Cardiac septum (tissue), 1 donor: ENCODE results near the gene BPIFB2. TPM values are rescaled to one million over a fixed set of nuclear protein-coding genes. Genes with fewer than 3 reads are reported as not detected.
"Not testable (repeated sequence)": the region's sequence is repeated elsewhere in the genome, so short reads cannot be mapped to it uniquely, and the experiment has no call there.

Experiments used
- DNase-seq: peaks from one replicate; pipeline ENCODE4 v3.0.0-alpha.2; 2020; ENCODE audit warnings: low spot score
- intact Hi-C: fragments of 100-400 bp; cut with DNase I; formaldehyde crosslinking; loops from one replicate; pipeline ENCODE4 v1.14.0; 2022
- long read RNA-seq: library from polyadenylated mRNA; unstranded; transcript quantifications from one replicate; pipeline ENCODE4 v2.0.0, GENCODE V29; 2021
- total RNA-seq: library from RNA; stranded (reverse); fragmentation: NEBNext Ultra II Directional; extraction: Animal tissue kit (Norgen Biotek cat#: 25700); gene quantifications from one replicate; pipeline ENCODE4 v1.2.1, GENCODE V29; 2021
- donor health status: DM: no; HTN: no; CAD: no.

The BPIFB2 gene, protein sequence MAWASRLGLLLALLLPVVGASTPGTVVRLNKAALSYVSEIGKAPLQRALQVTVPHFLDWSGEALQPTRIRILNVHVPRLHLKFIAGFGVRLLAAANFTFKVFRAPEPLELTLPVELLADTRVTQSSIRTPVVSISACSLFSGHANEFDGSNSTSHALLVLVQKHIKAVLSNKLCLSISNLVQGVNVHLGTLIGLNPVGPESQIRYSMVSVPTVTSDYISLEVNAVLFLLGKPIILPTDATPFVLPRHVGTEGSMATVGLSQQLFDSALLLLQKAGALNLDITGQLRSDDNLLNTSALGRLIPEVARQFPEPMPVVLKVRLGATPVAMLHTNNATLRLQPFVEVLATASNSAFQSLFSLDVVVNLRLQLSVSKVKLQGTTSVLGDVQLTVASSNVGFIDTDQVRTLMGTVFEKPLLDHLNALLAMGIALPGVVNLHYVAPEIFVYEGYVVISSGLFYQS
- total RNA-seq, result not detected
- long read RNA-seq, result 0 reads

DNA sequence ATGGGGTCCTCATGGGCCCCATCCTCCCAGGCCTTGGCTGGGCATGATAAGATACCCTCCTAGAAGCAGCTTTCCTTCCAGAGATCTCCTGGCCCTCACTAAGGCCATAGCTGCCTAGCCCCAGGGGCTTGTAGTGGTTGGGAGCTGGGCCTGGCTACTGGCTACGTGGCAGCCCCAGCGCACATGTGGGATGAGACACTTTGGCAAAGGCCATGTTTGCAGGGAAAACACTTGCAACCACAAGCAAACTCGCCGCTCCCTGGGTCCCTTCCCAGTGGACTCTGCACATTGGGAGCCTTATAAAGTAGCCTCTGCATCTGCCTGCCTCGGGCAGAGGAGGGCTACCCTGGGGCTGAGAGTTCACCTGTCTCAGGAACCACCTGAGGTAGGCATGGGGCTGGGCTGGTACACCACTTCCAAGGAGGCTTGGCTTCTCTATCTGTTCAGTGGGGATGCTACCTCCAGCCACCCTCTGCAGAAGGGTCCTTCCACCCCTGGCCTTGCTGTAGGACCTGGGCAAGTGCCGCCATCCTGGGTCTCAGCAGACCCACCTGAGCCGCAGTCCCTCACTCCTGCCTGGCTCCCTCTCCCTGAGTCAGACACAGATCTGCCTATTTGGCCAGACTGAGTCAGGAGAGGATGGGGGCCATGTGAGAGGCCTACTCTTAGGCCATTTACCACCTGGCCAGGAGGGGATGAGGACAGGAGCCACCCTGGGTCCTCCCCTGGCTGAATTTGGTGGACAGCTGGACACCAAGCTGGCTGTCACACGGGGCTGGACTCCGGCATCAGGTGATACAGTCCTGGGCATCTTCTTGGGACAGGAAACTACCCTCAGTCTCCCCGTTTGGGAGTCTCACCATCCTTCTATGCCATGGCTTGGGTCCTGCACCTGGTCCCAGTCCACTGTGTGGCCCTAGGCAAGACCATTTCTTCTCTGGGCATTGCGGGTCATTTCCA is at the start of gene BPIFB2:
Gene BPIFB2 (plus strand): TSS at position 329 of the 960 bp plus-strand sequence. CDS start 871 bp downstream, outside the sequence.
- intact Hi-C loops, result loop anchor here (10.0 kb wide), 1 partner anchor 103 kb away; no protein-coding TSS in a partner anchor
- no peak for DNase-seq

DNA sequence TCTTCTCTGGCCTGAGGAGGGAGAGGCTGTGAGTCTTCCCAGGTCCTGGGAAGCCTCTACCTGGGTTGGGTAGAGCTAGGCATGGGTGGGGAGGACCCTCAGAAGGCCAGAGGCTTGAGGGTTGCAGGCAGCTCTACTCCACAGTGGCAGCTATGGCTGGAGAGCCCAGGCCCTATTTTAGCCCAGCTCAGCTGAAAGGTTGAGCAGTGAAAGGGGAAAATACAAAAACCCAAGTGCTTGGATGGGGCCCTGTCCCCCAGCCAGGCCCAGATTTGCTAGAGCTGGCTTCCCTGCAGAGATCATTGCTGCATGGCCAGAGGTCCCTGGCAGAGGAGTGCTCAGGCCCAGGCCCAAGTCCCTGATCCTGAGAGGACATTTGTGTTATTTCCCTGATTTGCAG is 48.9 kb upstream of the BPIFB2 start:
- DNase-seq, result no peak
- intact Hi-C loops, result no loop called here

DNA sequence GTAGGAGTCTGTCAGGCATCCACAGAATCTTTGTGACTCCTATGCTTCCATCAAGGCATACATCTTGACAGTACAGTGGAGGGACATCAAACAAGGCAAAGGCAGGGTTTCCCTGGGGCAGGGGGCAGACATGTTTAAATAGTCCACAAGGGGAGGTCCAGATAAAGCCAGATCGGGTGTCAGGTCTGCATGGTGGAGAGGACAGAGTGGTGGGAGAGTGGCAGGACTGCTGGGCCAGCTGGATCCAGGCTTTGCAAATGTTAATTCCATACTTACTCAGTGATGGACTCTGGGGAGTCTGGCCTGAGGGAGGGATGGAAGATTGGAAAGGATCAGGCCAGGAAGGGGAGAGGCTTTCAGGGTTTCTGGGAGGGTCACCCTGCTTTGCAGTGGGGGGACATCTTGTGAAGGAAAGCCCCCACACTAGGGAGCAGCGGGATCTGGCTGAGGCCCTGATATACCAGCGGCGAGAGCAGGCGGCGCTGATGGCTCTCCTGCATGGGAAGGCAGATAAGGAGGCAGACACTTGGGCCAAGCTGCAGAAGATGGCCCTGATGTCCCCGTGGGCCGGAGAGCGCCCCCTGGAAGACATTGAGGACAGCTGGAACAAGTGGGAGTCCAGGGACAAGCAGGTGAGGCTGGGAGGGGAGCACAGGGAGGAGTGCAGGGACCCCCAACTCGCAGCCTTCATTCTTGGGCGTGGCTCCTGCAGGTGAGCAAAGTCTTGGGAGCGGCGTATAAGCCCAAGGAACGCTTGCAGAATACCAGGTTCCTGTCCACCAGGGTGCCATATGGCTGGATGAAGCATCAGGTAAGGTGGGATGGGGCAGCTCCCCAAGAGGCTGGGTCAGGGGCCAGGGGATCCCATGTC is 47.9 kb upstream of the BPIFB2 start:
- no peak for DNase-seq
- intact Hi-C loops, result no loop called here

DNA sequence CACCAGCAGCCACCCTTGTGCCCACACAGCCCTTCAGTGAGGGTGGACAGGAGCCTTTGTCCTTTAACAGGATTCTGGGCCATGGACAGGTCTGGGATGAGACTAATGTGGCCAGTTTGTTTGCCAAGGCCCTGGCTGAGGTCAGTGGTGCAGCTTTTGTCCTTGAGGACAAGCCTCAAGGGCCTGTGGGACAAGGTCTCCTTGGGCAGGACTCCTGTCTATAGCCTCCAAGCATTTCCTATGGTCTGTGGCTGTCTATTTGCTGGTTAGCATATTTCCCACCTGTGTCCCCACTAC is 47.3 kb upstream of the BPIFB2 start:
- intact Hi-C loops, result no loop called here
- no peak for DNase-seq

DNA sequence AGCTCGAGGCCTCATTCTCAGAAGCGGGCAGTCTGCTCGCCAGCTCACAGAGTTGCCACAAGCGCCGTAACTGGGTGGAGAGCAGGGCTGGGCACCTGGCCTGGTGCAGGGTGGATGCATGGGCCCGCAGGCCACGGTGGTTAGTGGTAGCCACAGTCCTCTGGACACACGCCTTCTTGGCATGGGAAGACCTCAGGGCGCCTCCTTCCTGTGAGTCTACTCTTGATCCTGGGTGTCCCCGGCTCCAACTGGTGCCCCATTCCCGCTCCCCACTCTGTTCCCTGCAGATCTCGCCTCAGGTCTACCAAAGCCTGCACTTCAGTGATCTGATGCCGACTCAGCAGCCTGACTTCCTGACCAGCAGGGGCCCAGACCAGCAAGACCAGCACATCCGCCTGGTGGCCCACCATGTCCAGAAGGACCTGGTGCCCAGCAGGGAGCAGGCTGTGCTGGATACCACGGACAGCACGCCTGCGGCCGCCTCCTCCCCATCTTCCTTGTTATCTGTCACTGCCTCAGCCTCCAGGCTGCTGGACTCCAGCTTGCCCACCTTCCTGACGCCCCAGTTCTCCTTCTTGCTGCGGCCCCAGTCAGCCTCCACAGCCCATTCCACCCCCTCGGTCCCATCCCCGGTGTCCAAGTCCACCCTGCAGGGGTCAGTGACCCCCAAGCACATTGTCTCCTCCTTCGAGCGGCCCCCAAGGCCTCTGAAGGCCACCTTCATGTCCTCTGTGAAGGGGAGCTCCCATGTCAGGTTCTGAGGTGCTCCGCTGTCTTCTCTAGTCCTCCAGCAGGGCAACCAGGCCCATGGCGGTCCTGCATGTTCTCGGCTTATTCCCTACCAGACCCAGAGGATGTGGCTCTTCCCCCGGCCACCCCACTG is 46.4 kb upstream of the BPIFB2 start:
- intact Hi-C loops, result no loop called here
- no peak for DNase-seq

DNA sequence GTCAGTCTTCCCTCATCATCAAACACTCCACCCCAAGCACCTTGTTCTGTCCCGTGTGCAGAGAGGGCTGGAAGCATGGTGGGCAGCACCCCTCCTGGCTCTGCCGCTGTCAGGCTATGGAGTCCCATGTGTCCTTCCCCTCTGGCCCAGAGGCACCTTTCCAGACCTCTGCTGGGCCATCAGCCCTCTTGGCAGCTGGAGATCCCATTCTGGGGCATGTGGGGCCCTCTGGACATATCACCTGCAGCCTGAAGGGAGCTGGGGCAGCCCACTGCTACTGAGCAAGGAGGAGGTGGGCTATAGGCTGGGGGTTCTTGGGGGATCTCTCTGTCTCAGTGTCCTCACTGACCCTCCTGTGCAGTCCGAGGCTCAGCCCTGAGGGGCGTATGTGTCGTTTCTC is 45.5 kb upstream of the BPIFB2 start:
- intact Hi-C loops, result no loop called here
- DNase-seq, result no peak

DNA sequence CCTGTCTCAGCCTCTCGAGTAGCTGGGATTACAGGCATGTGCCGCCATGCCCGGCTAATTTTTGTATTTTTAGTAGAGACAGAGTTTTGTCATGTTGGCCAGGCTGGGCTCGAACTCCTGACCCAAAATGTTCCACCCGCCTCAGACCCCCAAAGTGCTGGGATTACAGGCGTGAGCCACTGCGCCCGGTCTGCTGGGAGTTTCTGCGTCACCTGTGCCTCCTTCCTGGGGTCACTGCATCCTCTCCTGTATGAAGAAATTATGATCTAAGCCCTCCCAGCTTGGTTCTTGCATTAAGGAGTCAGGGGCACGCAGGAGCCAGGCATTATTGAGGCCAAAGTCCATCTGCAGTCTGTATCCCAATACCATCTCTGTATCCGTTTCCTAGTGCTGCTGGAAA is 44.9 kb upstream of the BPIFB2 start:
- DNase-seq, intact Hi-C loops: not testable (repeated sequence)

DNA sequence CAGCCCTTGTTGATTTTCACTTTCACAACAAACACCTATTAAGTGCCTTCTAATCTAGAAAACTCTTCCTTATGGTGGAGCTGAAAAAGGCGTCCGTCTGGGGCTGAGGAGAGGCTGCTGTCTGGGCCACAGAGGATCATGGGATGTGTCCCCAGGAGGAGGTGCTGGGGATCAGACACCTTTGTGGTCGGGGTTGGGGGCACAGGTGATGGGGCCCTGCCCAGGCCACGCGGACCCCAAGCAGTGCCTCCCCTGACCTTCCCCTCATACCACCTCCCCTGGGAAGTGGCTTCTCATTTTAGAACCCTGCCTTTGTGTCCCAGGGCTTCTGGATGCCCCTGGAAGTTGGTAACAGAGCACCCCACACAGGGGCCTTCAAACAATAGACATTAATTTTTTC is 44.3 kb upstream of the BPIFB2 start:
- intact Hi-C loops, result no loop called here
- no peak for DNase-seq

DNA sequence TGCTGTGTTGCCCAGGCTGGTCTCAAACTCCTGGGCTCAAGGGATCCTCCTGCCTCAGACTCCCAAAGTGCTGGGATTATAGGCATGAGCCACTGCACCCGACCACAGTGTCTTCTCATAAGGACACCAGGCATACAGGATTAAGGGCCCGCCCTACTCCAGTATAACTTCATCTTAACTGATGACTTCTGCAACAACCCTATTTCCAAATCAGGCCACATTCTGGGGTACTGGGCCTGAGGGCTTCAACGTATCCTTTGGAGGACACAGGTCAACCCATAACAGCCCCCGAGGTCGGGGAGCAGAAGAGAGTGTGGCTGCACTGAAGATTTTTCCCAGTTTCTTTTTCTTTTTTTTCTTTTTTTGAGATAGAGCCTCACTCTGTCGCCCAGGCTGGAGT is 42.9 kb upstream of the BPIFB2 start:
- intact Hi-C loops, result no loop called here
- DNase-seq, result no peak

DNA sequence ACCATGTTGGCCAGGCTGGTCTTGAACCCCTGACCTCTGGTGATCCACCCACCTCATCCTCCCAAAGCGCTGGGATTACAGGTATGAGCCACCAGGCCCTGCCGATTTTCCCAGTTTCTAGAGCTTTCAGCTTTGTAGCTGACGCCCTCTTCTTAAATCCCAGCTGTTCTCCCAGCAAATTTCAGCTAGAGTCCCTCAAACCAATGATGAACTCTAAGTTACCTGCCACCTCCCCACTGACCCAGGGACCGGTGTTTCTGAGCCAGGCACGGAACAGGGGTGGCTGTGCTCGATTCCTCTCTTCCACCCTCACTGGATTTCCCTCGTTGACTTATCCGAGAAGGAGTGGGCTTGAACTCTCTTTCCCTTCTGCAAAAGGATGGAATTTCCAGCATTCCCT is 42.4 kb upstream of the BPIFB2 start:
- no peak for DNase-seq
- intact Hi-C loops, result no loop called here

DNA sequence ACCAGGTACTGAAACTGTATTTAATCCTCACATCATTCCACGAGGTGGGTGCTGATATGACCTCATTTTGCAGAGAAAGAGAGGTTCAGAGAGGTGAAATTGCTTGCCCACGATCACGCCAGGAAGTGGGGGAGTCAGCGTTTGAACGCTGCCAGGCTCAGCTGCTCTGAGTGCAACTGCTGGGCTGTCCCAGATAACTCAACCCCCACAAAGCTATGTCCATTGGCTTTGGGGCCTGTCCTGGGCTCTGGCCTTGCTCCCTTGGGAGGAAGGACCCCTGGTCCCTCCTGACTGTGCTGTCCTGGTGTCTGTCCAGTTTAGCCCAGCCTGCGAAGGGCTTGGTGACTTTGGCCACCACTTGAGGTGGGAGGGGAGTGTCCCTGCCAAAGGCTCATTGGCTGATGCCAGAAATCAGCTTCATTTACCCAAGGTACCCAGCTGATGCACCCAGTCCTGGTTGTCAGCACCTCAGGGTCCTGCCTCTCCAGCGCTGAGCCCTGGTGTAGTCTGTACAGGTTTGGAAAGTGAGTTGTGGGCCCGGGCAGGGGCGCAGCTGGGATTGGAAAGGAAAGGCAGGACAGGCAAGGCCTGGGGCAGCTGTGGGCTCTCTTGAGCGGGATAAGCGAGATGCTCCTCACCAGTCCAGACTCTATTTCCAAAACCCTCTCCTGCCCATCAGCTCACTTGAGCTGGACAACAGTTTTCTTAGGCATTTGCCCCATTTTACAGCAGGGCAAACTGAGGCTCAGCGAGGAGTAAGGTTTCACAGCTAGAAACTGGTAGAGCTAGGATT is 41.7 kb upstream of the BPIFB2 start:
- no peak for DNase-seq
- intact Hi-C loops, result no loop called here

DNA sequence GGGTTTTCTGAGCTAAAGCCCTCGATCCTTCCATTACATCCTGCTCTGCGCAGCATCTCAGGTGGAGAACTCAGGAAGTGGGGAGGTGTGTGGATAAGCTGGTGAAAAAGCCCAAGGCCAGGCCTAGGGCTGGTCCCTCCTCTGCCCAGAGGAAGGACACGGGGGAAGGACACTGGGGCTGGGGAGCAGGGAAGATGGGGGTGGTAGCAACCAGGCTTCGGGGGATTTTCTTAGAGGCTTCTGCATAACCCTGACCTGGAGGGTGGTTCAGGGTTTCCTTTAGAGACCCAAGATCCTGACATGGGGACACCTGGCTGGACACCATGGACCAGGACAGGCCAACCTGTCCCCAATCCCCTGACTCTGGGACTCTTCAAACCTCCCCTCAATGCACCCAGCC is 41.1 kb upstream of the BPIFB2 start:
- intact Hi-C loops, result no loop called here
- DNase-seq, result no peak

DNA sequence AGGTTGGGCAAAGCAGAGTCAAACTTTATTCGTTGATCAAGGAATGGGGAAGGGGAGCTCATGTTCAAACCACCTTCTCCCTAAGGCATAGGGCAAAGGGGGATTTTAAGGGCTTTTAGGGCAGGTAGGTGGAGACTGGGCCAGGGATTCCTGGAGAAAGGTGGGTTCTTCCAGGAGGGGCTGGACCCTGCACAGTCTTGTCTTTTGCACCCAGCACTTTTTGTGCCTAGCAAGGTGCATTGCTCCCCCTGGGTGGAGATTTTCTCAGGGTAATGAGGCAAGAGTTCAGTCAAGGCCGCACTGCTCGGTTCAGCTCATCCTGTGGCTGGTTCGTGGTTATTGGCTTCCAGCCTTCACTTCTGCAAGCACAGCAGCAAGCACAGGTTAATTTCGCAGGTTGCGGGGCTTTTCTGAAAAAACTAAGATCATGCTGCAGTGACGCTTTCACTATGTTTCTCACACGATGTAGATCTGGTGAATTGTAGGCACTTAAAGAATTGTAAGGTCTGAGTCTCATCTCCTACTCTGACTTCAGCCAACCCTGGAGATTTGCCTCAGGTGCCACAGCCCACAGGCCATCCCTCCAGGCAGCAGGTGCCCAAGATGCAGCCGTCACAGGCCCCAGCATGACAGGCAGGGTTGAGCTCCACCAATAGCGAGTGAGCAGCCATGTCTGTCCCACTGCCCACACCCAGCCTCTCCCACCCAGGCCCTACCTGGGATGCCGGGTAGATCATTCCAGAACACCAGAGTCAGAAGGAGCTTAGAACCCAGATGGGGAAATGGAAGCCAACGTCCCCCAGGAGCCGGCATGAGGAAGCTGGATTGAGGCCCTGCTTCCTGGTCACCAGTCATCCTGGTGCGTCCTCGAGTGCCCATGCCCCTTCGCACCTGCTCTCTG is 40.4 kb upstream of the BPIFB2 start:
- DNase-seq, result peak; percentile 58
- intact Hi-C loops, result no loop called here

DNA sequence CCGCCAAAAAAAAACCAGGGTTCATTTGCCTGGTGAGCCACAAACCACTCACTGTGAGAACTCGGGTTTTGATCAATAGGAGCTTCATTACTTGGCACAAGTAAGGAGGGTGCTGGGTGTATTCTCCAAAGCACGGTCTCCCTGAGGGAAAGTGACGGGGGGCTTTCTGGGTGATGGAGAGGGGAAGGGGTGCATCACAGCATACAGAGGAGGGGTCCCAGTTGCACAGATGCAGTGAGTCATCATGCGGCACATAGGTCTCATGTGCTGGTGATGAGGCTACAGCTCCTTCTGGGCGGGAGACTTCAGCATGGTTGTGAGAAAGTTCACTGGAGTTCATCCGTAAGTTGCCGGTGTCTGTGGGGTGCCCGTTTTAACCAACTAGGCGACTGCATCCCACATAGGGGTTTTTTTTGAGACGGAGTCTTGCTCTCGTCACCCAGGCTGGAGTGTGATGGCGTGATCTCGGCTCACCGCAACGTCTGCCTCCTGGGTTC is 39.5 kb upstream of the BPIFB2 start:
- intact Hi-C loops, result no loop called here
- DNase-seq, result peak; percentile 59

DNA sequence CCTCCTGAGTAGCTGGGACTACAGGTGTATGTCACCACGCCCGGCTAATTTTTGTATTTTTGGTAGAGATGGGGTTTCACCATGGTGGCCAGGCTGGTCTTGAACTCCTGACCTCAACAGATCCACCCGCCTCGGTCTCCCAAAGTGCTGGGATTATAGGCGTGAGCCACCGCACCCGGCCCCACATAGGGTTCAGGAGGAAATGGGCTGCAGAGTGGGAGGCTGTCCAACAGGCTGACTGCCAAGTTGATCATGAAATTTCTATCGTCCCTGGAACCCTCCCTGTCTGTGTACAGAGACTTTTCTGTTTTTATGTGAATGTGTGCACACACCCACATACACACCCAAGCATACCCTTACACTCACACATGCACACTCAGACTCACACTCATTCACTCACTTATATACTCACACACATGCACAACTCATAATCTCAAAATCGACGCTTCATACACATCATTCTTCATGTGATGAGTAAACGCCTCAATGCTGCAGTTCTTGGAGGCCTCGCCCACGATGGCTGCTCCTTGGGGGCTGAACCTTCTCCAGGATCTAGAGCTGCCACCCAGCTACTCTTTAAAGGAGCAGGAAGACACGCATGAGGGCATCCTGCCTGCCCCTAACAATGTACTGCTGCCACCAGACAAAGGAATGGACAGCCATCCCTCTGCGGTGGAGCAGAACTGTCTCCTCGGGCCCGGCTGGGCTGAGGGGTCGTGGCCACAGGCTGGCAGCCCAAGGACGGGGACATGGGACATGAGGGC is 38.8 kb upstream of the BPIFB2 start:
- DNase-seq, result no peak
- intact Hi-C loops, result no loop called here
